Activated CD8-positive, alpha-beta T cell treated with anti-CD3 and anti-CD28 coated beads for 36 hours (primary cell): ENCODE results near the gene LYZL6. TPM values are rescaled to one million over a fixed set of nuclear protein-coding genes. Genes with fewer than 3 reads are reported as not detected.
A peak's percentile ranks its signal among the peaks of the same experiment; 100 is the strongest.

Experiments used
- ATAC-seq: fragments of 200-7000 bp; cut with Tn5 transposase; one replicate; pipeline ENCODE4 v1.10.0; 2021; ENCODE audit warnings: mild to moderate bottlenecking, moderate library complexity
- CTCF ChIA-PET: fragments of 350-600 bp; sonication (Branson Sonifier 250); formaldehyde crosslinking; loops from one replicate; lab custom pipeline; 2021; ENCODE audit warnings: antibody characterized with exemption; lab: Charles Lee
- POLR2A ChIA-PET: fragments of 350-600 bp; sonication (Branson Sonifier 250); formaldehyde crosslinking; loops from one replicate; lab custom pipeline; 2021; ENCODE audit warnings: antibody characterized with exemption; lab: Charles Lee
- DNase-seq: peaks from one replicate; pipeline ENCODE4 v3.0.0-alpha.2; 2020
- H3K27ac Mint-ChIP-seq: one replicate; pipeline ENCODE4 v1.8.0; 2021; ENCODE audit warnings: mild to moderate bottlenecking, mixed read lengths
- H3K27me3 Mint-ChIP-seq: one replicate; pipeline ENCODE4 v1.8.0; 2021; ENCODE audit warnings: mixed read lengths
- H3K36me3 Mint-ChIP-seq: one replicate; pipeline ENCODE4 v1.8.0; 2021; ENCODE audit warnings: low read depth, mixed read lengths
- H3K4me1 Mint-ChIP-seq: one replicate; pipeline ENCODE4 v1.8.0; 2021; ENCODE audit warnings: low read depth, mixed read lengths
- H3K4me3 Mint-ChIP-seq: one replicate; pipeline ENCODE4 v1.8.0; 2021; ENCODE audit warnings: mild to moderate bottlenecking, moderate library complexity, mixed read lengths
- H3K9me3 Mint-ChIP-seq: one replicate; pipeline ENCODE4 v1.8.0; 2021; ENCODE audit warnings: mixed read lengths
- intact Hi-C: fragments of 100-400 bp; cut with micrococcal nuclease; formaldehyde crosslinking; loops from one replicate; pipeline ENCODE4 v1.10.0; 2022
- total RNA-seq, 2 experiments: library from RNA; stranded (reverse); gene quantifications; one replicate each; pipeline ENCODE4 v1.2.3, GENCODE V29; 2021
- TF ChIP-seq, protein P1 (sequence below): fragments of 200-600 bp; IDR thresholded peaks from one replicate; pipeline ENCODE4 v1.8.0; 2022; ENCODE audit warnings: antibody characterized with exemption, mild to moderate bottlenecking

LYZL6 gene
- total RNA-seq, 2 experiments from 2014 or later = not detected

GRCh38 chr17:35894206-35894605 is 49.3 kb downstream of the LYZL6 start:
- DNase-seq = no peak
- TF ChIP-seq, protein P1, sequence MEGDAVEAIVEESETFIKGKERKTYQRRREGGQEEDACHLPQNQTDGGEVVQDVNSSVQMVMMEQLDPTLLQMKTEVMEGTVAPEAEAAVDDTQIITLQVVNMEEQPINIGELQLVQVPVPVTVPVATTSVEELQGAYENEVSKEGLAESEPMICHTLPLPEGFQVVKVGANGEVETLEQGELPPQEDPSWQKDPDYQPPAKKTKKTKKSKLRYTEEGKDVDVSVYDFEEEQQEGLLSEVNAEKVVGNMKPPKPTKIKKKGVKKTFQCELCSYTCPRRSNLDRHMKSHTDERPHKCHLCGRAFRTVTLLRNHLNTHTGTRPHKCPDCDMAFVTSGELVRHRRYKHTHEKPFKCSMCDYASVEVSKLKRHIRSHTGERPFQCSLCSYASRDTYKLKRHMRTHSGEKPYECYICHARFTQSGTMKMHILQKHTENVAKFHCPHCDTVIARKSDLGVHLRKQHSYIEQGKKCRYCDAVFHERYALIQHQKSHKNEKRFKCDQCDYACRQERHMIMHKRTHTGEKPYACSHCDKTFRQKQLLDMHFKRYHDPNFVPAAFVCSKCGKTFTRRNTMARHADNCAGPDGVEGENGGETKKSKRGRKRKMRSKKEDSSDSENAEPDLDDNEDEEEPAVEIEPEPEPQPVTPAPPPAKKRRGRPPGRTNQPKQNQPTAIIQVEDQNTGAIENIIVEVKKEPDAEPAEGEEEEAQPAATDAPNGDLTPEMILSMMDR = no peak
- Mint-ChIP-seq H3K9me3 (no peaks in the 10 kb centered on the region), H3K36me3 (no peaks in the 10 kb centered on the region), H3K4me3 (no peak overlapping the region), H3K27ac (peak overlapping the region; percentile 22), H3K4me1 (peaks cover 75% of the 10 kb centered on the region), H3K27me3 (no peaks in the 10 kb centered on the region)
- ChIA-PET CTCF (no interaction called here), POLR2A (interaction anchor here (0.6 to 17.7 kb wide), 2 partner anchors 17 to 213 kb away, joined by 3 to 239 read pairs; partner anchors contain the start of gene CCL5)
- intact Hi-C loops = loop anchor here (10.0 kb wide), 1 partner anchor 201 kb away; the partner anchor contains the start of gene CCL3
- no peak for ATAC-seq

DNA sequence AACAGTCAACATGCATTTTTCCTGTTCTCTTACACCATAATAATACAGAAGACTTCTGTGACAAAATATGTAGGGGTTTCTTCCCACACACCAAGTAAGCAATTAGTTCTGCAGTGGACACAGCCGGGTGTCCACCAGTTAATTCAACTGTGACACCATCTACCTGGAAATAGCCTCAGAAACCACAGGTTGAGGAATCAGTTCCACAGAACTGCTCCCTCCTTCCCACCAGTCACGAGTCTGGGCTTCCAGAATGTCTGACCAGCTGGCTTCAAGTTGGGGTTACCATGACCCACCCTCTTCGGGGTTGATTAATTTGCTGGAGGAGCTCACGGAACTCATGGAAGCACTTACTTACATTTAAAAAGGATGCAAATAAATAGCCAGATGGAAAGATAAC is 49.8 kb downstream of the LYZL6 start:
- POLR2A ChIA-PET = interaction anchor here (0.6 to 17.7 kb wide), 2 partner anchors 16 to 214 kb away, joined by 3 to 239 read pairs; partner anchors contain the start of gene CCL5
- Mint-ChIP-seq H3K27me3 (no peaks in the 10 kb centered on the region), H3K9me3 (no peaks in the 10 kb centered on the region), H3K27ac (no peak overlapping the region), H3K36me3 (no peaks in the 10 kb centered on the region), H3K4me1 (peaks cover 75% of the 10 kb centered on the region), H3K4me3 (no peak overlapping the region)
- ATAC-seq (no peak), DNase-seq (no peak)
- intact Hi-C loops = loop anchor here (10.0 kb wide), 1 partner anchor 201 kb away; the partner anchor contains the start of gene CCL3
- TF ChIP-seq, protein P1 = no peak
- CTCF ChIA-PET = interaction anchor here (1.0 to 1.6 kb wide), 2 partner anchors 21 to 179 kb away, joined by 3 read pairs; no protein-coding TSS in a partner anchor

- Mint-ChIP-seq H3K27me3 (no peaks in the 10 kb centered on the region), H3K9me3 (no peaks in the 10 kb centered on the region), H3K36me3 (no peaks in the 10 kb centered on the region), H3K4me1 (peaks cover 71% of the 10 kb centered on the region), H3K4me3 (no peak overlapping the region), H3K27ac (peak overlapping the region; percentile 86)
- peak; percentile 59 for ATAC-seq
- DNase-seq = peak; percentile 90
- POLR2A ChIA-PET = interaction anchor here (0.9 to 17.7 kb wide), 3 partner anchors 11 to 51 kb away, joined by 3 to 239 read pairs (median 3); partner anchors contain the start of genes CCL5 and LYZL6
- CTCF ChIA-PET = interaction anchor here (0.9 to 2.0 kb wide), 9 partner anchors 12 to 256 kb away, joined by 3 to 6 read pairs (median 3); partner anchors contain the start of gene CCL5
- TF ChIP-seq, protein P1 = no peak
- intact Hi-C loops = loop anchor here (10.0 kb wide), 1 partner anchor 202 kb away; the partner anchor contains the start of gene CCL3
Observed at GRCh38 chr17:35892091-35893035, 51.1 kb downstream of the LYZL6 start.

DNA sequence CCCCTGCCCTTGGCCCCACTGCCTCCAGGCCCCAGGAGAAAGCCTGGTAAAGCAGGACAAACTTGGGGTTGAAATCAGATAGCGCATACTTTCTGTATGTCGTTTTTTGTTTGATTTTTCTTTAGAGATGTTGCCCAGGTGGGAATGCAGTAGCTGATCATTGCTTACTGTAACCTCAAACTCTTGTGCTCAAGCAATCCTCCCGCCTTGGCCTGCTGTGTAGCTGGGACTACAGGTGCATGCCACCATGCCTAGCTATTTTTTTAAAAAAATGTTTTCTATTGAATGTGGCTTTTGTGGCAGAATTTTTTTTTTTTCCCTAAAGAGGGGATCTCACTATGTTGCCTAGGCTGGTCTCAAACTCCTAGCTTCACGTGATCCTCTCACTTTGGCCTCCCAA is 52.2 kb downstream of the LYZL6 start:
- H3K9me3 Mint-ChIP-seq = no peaks in the 10 kb centered on the region
- H3K4me1 Mint-ChIP-seq = peaks cover 70% of the 10 kb centered on the region
- DNase-seq (no peak), ATAC-seq (no peak)
- POLR2A ChIA-PET = interaction anchor here (0.8 to 17.7 kb wide), 4 partner anchors 8 to 28 kb away, joined by 3 to 239 read pairs (median 7); partner anchors contain the start of gene CCL5
- peak overlapping the region; percentile 86 for H3K27ac Mint-ChIP-seq
- H3K36me3 Mint-ChIP-seq = no peaks in the 10 kb centered on the region
- CTCF ChIA-PET = interaction anchor here (0.7 to 2.0 kb wide), 4 partner anchors 40 to 181 kb away, joined by 3 to 6 read pairs (median 3); no protein-coding TSS in a partner anchor
- no peaks in the 10 kb centered on the region for H3K27me3 Mint-ChIP-seq
- intact Hi-C loops = loop anchor here (10.0 kb wide), 1 partner anchor 204 kb away; the partner anchor contains the start of gene CCL3
- TF ChIP-seq, protein P1 = no peak
- no peak overlapping the region for H3K4me3 Mint-ChIP-seq
